IMR-90 (cell line): Measurements from ENCODE around the gene CDC14A. TPM values are rescaled to one million over a fixed set of nuclear protein-coding genes. Genes with fewer than 3 reads are reported as not detected.

Source experiments
- ATAC-seq: fragments of 200-7000 bp; cut with Tn5 transposase; 2 replicates; pipeline ENCODE4 v1.9.1; 2020; ENCODE audit warnings: low read depth, mild to moderate bottlenecking, moderate library complexity
- BruUV-seq: library from RNA; stranded (reverse); fragments of 400-500 nt; replicated peaks from 2 replicates; lab custom pipeline; 2021; lab: Mats Ljungman, UMichigan
- CTCF ChIA-PET: fragments of 300-600 bp; formaldehyde crosslinking; extraction: SDS; loops from one replicate; lab custom pipeline; 2021; ENCODE audit warnings: antibody characterized with exemption; lab: Yijun Ruan, JAX
- POLR2A ChIA-PET: fragments of 300-600 bp; sonication (Branson Sonifier 250); formaldehyde crosslinking; loops from one replicate; lab custom pipeline; 2022; ENCODE audit warnings: antibody characterized with exemption; ENCODE audit not compliant: unreplicated experiment; lab: Charles Lee
- DNase-seq: peaks from one replicate; pipeline ENCODE4 v3.0.0; 2013
- H2AFZ ChIP-seq: replicated peaks from 2 replicates; pipeline ENCODE3; 2013; ENCODE audit warnings: low read length, mild to moderate bottlenecking; ENCODE audit not compliant: poor library complexity
- H2AK5ac ChIP-seq: 2 replicates; pipeline ENCODE4 v1.6.1; 2013; ENCODE audit warnings: low read depth, low read length, inconsistent platforms
- H2AK9ac ChIP-seq: replicated peaks from 2 replicates; pipeline ENCODE3; 2013; ENCODE audit warnings: mild to moderate bottlenecking, low read depth, low read length, moderate library complexity; ENCODE audit not compliant: poor library complexity
- H2BK120ac ChIP-seq: 2 replicates; pipeline ENCODE4 v1.6.1; 2013; ENCODE audit warnings: low read depth, low read length, inconsistent platforms
- H2BK15ac ChIP-seq: 3 replicates; pipeline ENCODE4 v1.6.1; 2013; ENCODE audit warnings: low read depth, low read length, inconsistent platforms
- H2BK20ac ChIP-seq: 2 replicates; pipeline ENCODE4 v1.6.1; 2013; ENCODE audit warnings: low read depth, mild to moderate bottlenecking, inconsistent platforms, low read length, moderate library complexity
- H2BK5ac ChIP-seq: 2 replicates; pipeline ENCODE4 v1.6.1; 2013; ENCODE audit warnings: mild to moderate bottlenecking, low read depth, low read length, inconsistent platforms; ENCODE audit not compliant: poor library complexity, severe bottlenecking
- H3K14ac ChIP-seq: replicated peaks from 2 replicates; pipeline ENCODE4 v1.6.1; 2013; ENCODE audit warnings: low read depth, low read length, inconsistent platforms
- H3K18ac ChIP-seq: 2 replicates; pipeline ENCODE4 v1.6.1; 2013; ENCODE audit warnings: low read depth, low read length, control low read depth
- H3K23ac ChIP-seq: 2 replicates; pipeline ENCODE4 v1.6.1; 2013; ENCODE audit warnings: low read depth, low read length, inconsistent platforms
- H3K27ac ChIP-seq: 2 replicates; pipeline ENCODE4 v1.5.1; 2013; ENCODE audit warnings: mild to moderate bottlenecking, control low read depth, low read length; ENCODE audit not compliant: insufficient read depth
- H3K27me3 ChIP-seq: 2 replicates; pipeline ENCODE4 v1.6.1; 2013; ENCODE audit warnings: low read length; ENCODE audit not compliant: control insufficient read depth, insufficient read depth
- H3K36me3 ChIP-seq: 2 replicates; pipeline ENCODE4 v1.6.1; 2013; ENCODE audit warnings: low read length, mixed read lengths; ENCODE audit not compliant: control insufficient read depth, insufficient read depth
- H3K4ac ChIP-seq: 2 replicates; pipeline ENCODE4 v1.6.1; 2013; ENCODE audit warnings: low read depth, low read length, inconsistent platforms
- H3K4me1 ChIP-seq: 2 replicates; pipeline ENCODE4 v1.6.1; 2013; ENCODE audit warnings: low read length, mixed read lengths; ENCODE audit not compliant: control insufficient read depth, insufficient read depth
- H3K4me2 ChIP-seq: 2 replicates; pipeline ENCODE4 v1.6.1; 2013; ENCODE audit warnings: low read depth, mild to moderate bottlenecking, control low read depth, low read length, moderate library complexity
- H3K4me3 ChIP-seq: 2 replicates; pipeline ENCODE4 v1.5.1; 2013; ENCODE audit warnings: low read depth, mild to moderate bottlenecking, control low read depth, low read length, moderate library complexity; ENCODE audit not compliant: insufficient read depth
- H3K56ac ChIP-seq: 2 replicates; pipeline ENCODE4 v1.6.1; 2013; ENCODE audit warnings: low read length, inconsistent platforms; ENCODE audit not compliant: insufficient read depth; ENCODE audit errors: extremely low read depth
- H3K79me1 ChIP-seq, 2 experiments: 2 replicates each; pipeline ENCODE4 v1.6.1; 2013; ENCODE audit warnings: low read length in 2 of 2, inconsistent platforms in 1 of 2, low read depth in 1 of 2
- H3K9ac ChIP-seq: 2 replicates; pipeline ENCODE4 v1.6.1; 2013; ENCODE audit warnings: low read depth, low read length, control low read depth
- H3K9me1 ChIP-seq: 2 replicates; pipeline ENCODE4 v1.6.1; 2013; ENCODE audit warnings: low read length, inconsistent platforms; ENCODE audit not compliant: insufficient read depth
- H3K9me3 ChIP-seq: 2 replicates; pipeline ENCODE4 v1.6.1; 2013; ENCODE audit warnings: low read length; ENCODE audit not compliant: control insufficient read depth, insufficient read depth
- H4K20me1 ChIP-seq: 2 replicates; pipeline ENCODE4 v1.6.1; 2013; ENCODE audit warnings: low read length, inconsistent platforms; ENCODE audit not compliant: insufficient read depth
- H4K5ac ChIP-seq: 2 replicates; pipeline ENCODE4 v1.6.1; 2013; ENCODE audit warnings: mild to moderate bottlenecking, low read depth, low read length, control low read depth
- H4K8ac ChIP-seq, 2 experiments: 2 replicates each; pipeline ENCODE4 v1.6.1; 2013; ENCODE audit warnings: low read depth in 2 of 2, low read length in 2 of 2, control low read depth in 1 of 2, inconsistent platforms in 1 of 2
- H4K91ac ChIP-seq: 2 replicates; pipeline ENCODE4 v1.6.1; 2013; ENCODE audit warnings: low read depth, low read length, inconsistent platforms; ENCODE audit not compliant: insufficient read depth
- BHLHE40 ChIP-seq: fragments of 150-350 bp; IDR thresholded peaks from 2 replicates; pipeline ENCODE4 v1.6.1; 2016; ENCODE audit warnings: mild to moderate bottlenecking, low read depth, low read length
- CEBPB ChIP-seq: IDR thresholded peaks from 2 replicates; pipeline ENCODE4 v1.6.1; 2012; ENCODE audit warnings: low read depth, low read length, improper control_type of control experiment
- CHD1 ChIP-seq: IDR thresholded peaks from 2 replicates; pipeline ENCODE4 v1.6.1; 2012; ENCODE audit warnings: low read depth, low read length, improper control_type of control experiment
- CTCF ChIP-seq: conservative IDR thresholded peaks from 2 replicates; pipeline ENCODE4 v1.5.1; 2012; ENCODE audit warnings: mild to moderate bottlenecking, low read depth, low read length, improper control_type of control experiment
- ELK1 ChIP-seq: fragments of 150-350 bp; IDR thresholded peaks from 2 replicates; pipeline ENCODE4 v1.6.1; 2016; ENCODE audit warnings: low read depth, mild to moderate bottlenecking, low read length, moderate library complexity, borderline replicate concordance
- MAFK ChIP-seq: IDR thresholded peaks from 2 replicates; pipeline ENCODE4 v1.6.1; 2012; ENCODE audit warnings: low read depth, low read length, improper control_type of control experiment
- MXI1 ChIP-seq: IDR thresholded peaks from 2 replicates; pipeline ENCODE4 v1.6.1; 2012; ENCODE audit warnings: low read depth, mild to moderate bottlenecking, low read length, moderate library complexity, borderline replicate concordance
- RAD21 ChIP-seq: IDR thresholded peaks from 2 replicates; pipeline ENCODE4 v1.6.1; 2012; ENCODE audit warnings: low read length, improper control_type of control experiment
- RCOR1 ChIP-seq: IDR thresholded peaks from 2 replicates; pipeline ENCODE4 v1.6.1; 2012; ENCODE audit warnings: mild to moderate bottlenecking, low read length, improper control_type of control experiment; ENCODE audit not compliant: insufficient replicate concordance
- RFX5 ChIP-seq: IDR thresholded peaks from 2 replicates; pipeline ENCODE4 v1.8.0; 2012; ENCODE audit warnings: low read depth, mild to moderate bottlenecking, low read length, moderate library complexity
- SMC3 ChIP-seq: fragments of 150-350 bp; IDR thresholded peaks from 2 replicates; pipeline ENCODE4 v1.6.1; 2016; ENCODE audit warnings: low read depth, mild to moderate bottlenecking, antibody characterized with exemption, low read length, moderate library complexity
- USF2 ChIP-seq: fragments of 150-350 bp; IDR thresholded peaks from 2 replicates; pipeline ENCODE4 v1.6.1; 2017; ENCODE audit warnings: mild to moderate bottlenecking, antibody characterized with exemption, low read length, low read depth
- WGBS, 2 experiments: methylation state at CpG; one replicate each; pipeline versions ENCODE4 v1.1.5 to v1.1.7; 2013; ENCODE audit warnings: missing lambda C conversion rate in 2 of 2; ENCODE audit not compliant: insufficient read length in 1 of 2; ENCODE audit errors: extremely low coverage in 2 of 2; 5-methylcytosine and 5-hydroxymethylcytosine counted together
- dilution Hi-C: fragments of 300-500 bp; cut with HindIII; formaldehyde crosslinking; loops from one replicate; pipeline ENCODE4 v1.14.3; 2018; ENCODE audit warnings: low sequenced_read_pairs; ENCODE audit not compliant: unreplicated experiment
- in situ Hi-C: fragments of 300-500 bp; cut with MboI; formaldehyde crosslinking; loops from 3 replicates; pipeline ENCODE4 v1.14.3; 2019; ENCODE audit warnings: low sequenced_read_pairs, inconsistent platforms, mixed read lengths
- intact Hi-C: fragments of 100-400 bp; cut with micrococcal nuclease; formaldehyde crosslinking; loops from 2 replicates; pipeline ENCODE4 v1.10.0; 2022
- polyA plus RNA-seq, 3 experiments: library from polyadenylated mRNA; depleted of rRNA; stranded (reverse); fragments of >200 nt; gene quantifications; 2 replicates each; pipeline ENCODE4 v1.2.3, GENCODE V29; 2012; ENCODE audit warnings: low replicate concordance in 1 of 3
- total RNA-seq: library from RNA; depleted of rRNA; stranded (reverse); fragments of >200 nt; gene quantifications from 2 replicates; pipeline ENCODE4 v1.2.3, GENCODE V29; 2012

Gene CDC14A
- total and polyA plus RNA-seq, 2 of the 4 experiments (the other 2 are of a cell fraction), result 1.7 to 3.0 TPM

- 86% methylated on average over 4 of the region's 9 CpGs; no CpG with 5 or more reads in 1 of the 2 experiments for WGBS, 2 experiments
- dilution Hi-C loops, result no loop called here
- Histone ChIP-seq H4K5ac (no peak overlapping the region), H3K79me1 (peaks cover 2 to 9% of the 10 kb centered on the region in 2 experiments; a peak in 2 of 4 replicates), H3K36me3 (no peaks in the 10 kb centered on the region), H3K4me3 (no peak overlapping the region), H2AFZ (no peak overlapping the region), H3K56ac (no peak overlapping the region), H2AK9ac (no peak overlapping the region), H4K20me1 (no peaks in the 10 kb centered on the region), H4K8ac (no peak overlapping the region), H2AK5ac (no peak overlapping the region), H3K9ac (no peak overlapping the region), H2BK120ac (no peak overlapping the region), H4K91ac (no peak overlapping the region), H3K27me3 (no peaks in the 10 kb centered on the region), H3K18ac (no peak overlapping the region), H3K4me2 (no peak overlapping the region), H3K4me1 (no peaks in the 10 kb centered on the region), H3K27ac (no peak overlapping the region), H2BK5ac (no peak overlapping the region), H3K9me3 (no peaks in the 10 kb centered on the region), H3K14ac (no peak overlapping the region), H3K4ac (no peak overlapping the region), H2BK20ac (no peak overlapping the region), H3K23ac (no peak overlapping the region), H2BK15ac (no peak overlapping the region), H3K9me1 (no peaks in the 10 kb centered on the region)
- intact Hi-C loops, result no loop called here
- ATAC-seq (no peak), DNase-seq (no peak)
- POLR2A ChIA-PET, result no interaction called here
- in situ Hi-C loops, result no loop called here
- CTCF ChIA-PET, result no interaction called here
- no peak for TF ChIP-seq SMC3
- no peak for TF ChIP-seq RAD21
- no peak for TF ChIP-seq RFX5
- no peak for TF ChIP-seq CHD1
- no peak for TF ChIP-seq ELK1
- no peak for TF ChIP-seq RCOR1
- TF ChIP-seq MXI1, result no peak
- TF ChIP-seq USF2, result no peak
- no peak for TF ChIP-seq BHLHE40
- no peak for TF ChIP-seq CTCF
- no peak for TF ChIP-seq CEBPB
- TF ChIP-seq MAFK, result no peak
- BruUV-seq, result no TSS peak
These were observed 3.7 kb upstream of the CDC14A start for GRCh38 chr1:100348549-100349144.
